Measurements from ENCODE around the gene AGTRAP. TPM values are rescaled to one million over a fixed set of nuclear protein-coding genes. Genes with fewer than 3 reads are reported as not detected.

The AGTRAP gene
- total RNA-seq, 1 donor from 2014 or later, result 25.1 TPM

- peaks cover 4% of the 10 kb centered on the region for H3K27me3 Mint-ChIP-seq (ENCODE audit: unreplicated experiment)
- TF ChIP-seq CTCF (IDR thresholded peaks at IDR 0.05; ENCODE audit: unreplicated experiment), result no peak
- no peak overlapping the region for H3K27ac Mint-ChIP-seq (ENCODE audit: unreplicated experiment)
These were observed 7.7 kb upstream of the AGTRAP start for GRCh38 chr1:11728126-11728806.

DNA sequence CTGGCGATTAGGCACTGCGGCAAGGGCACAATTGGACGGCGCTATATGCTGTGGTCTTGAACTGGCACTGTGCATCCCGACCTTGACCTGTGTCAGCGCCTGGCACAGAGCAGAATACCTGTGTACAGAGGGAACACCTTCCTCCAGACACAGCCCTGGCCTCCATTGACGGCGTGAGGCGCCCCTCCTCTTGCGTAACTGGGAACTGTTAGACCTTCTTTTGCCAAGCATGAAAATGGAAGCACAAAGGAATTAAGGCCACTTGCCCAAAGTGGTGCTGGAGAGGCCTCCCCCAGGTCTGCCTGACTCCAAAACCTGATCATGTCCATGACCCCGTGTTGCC, 6.8 kb upstream of the AGTRAP start:
- no peak for TF ChIP-seq CTCF (IDR thresholded peaks at IDR 0.05; ENCODE audit: unreplicated experiment)
- peaks cover 23% of the 10 kb centered on the region for H3K4me1 Mint-ChIP-seq (ENCODE audit: unreplicated experiment)
- H3K4me3 Mint-ChIP-seq (ENCODE audit: unreplicated experiment), result no peak overlapping the region
- H3K36me3 Mint-ChIP-seq (ENCODE audit: low read depth, unreplicated experiment), result no peaks in the 10 kb centered on the region
- H3K9me3 Mint-ChIP-seq (ENCODE audit: unreplicated experiment), result no peaks in the 10 kb centered on the region
- peaks cover 4% of the 10 kb centered on the region for H3K27me3 Mint-ChIP-seq (ENCODE audit: unreplicated experiment)
- no peak for DNase-seq (ENCODE audit: low spot score)
- no peak overlapping the region for H3K27ac Mint-ChIP-seq (ENCODE audit: unreplicated experiment)

More at GRCh38 chr1:11728126-11728806, 7.7 kb upstream of the AGTRAP start:
- H3K4me3 Mint-ChIP-seq (ENCODE audit: unreplicated experiment), result no peak overlapping the region
- no peaks in the 10 kb centered on the region for H3K9me3 Mint-ChIP-seq (ENCODE audit: unreplicated experiment)
- no peaks in the 10 kb centered on the region for H3K36me3 Mint-ChIP-seq (ENCODE audit: low read depth, unreplicated experiment)
- peaks cover 23% of the 10 kb centered on the region for H3K4me1 Mint-ChIP-seq (ENCODE audit: unreplicated experiment)
- DNase-seq (ENCODE audit: low spot score), result no peak

DNA sequence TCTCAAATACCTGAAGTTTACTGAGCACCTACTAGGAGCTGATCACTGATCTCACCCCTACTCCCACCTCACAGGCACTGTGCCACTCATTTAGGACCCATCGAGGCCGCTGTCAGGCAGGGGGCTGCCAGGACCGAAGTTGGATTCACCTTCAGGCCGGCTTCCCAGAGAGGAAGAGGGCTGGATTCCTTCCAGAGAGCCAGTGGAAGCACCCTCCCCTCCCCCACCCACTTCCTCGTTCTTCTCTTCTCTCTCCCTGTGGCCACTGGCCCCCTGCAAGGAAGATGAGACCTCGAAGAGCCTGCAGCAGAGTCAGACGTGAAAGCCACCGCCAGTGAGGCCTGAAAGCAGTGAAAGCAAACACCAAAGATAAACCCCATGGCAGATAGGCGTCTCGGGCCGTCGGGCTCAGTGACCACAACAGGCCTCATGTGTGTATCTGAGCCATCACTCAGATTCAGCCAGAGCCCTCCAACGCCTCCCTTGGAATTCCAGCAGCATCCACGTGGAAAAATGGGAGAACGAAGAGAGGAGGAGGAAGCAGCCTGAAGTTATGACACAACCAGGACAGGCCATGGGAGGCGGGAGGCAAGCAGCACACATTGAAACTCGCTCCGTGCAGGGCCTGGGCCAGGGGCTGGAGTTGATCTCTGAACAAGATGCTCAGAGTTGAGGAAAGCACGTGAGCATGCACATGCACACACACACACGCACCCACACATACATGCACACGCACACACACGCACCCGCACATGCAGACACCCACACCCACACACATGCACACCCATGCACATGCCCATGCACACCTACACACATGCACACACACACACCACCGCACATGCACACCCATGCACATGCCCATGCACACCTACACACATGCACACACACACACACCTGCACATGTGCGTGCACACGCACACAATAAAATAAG, 6.2 kb upstream of the AGTRAP start:
- peak overlapping the region; percentile 90 for H3K27ac Mint-ChIP-seq (ENCODE audit: unreplicated experiment)
- TF ChIP-seq CTCF (IDR thresholded peaks at IDR 0.05; ENCODE audit: unreplicated experiment), result no peak
- no peaks in the 10 kb centered on the region for H3K36me3 Mint-ChIP-seq (ENCODE audit: low read depth, unreplicated experiment)
- H3K4me3 Mint-ChIP-seq (ENCODE audit: unreplicated experiment), result peak overlapping the region; percentile 17
- no peak for DNase-seq (ENCODE audit: low spot score)
- no peaks in the 10 kb centered on the region for H3K9me3 Mint-ChIP-seq (ENCODE audit: unreplicated experiment)
- peaks cover 23% of the 10 kb centered on the region for H3K4me1 Mint-ChIP-seq (ENCODE audit: unreplicated experiment)
- peaks cover 4% of the 10 kb centered on the region for H3K27me3 Mint-ChIP-seq (ENCODE audit: unreplicated experiment)

GRCh38 chr1:11730429-11730891, 5.5 kb upstream of the AGTRAP start:
- no peaks in the 10 kb centered on the region for H3K9me3 Mint-ChIP-seq (ENCODE audit: unreplicated experiment)
- no peaks in the 10 kb centered on the region for H3K36me3 Mint-ChIP-seq (ENCODE audit: low read depth, unreplicated experiment)
- no peak for TF ChIP-seq CTCF (IDR thresholded peaks at IDR 0.05; ENCODE audit: unreplicated experiment)
- peak overlapping the region; percentile 90 for H3K27ac Mint-ChIP-seq (ENCODE audit: unreplicated experiment)
- no peak overlapping the region for H3K4me3 Mint-ChIP-seq (ENCODE audit: unreplicated experiment)
- peaks cover 4% of the 10 kb centered on the region for H3K27me3 Mint-ChIP-seq (ENCODE audit: unreplicated experiment)
- peak; percentile 28 for DNase-seq (ENCODE audit: low spot score)
- H3K4me1 Mint-ChIP-seq (ENCODE audit: unreplicated experiment), result peaks cover 23% of the 10 kb centered on the region

Data from endothelial cell (in vitro differentiated cells).